Neural cell (in vitro differentiated cells): ENCODE data around the gene IRF7. TPM values are rescaled to one million over a fixed set of nuclear protein-coding genes. Genes with fewer than 3 reads are reported as not detected.

Experiments used
- H2AFZ ChIP-seq: fragments of 200-600, 300-800 bp; sonication (generic), shearing (Covaris generic); 2 replicates; pipeline ENCODE4 v1.6.0; 2014; ENCODE audit warnings: low read depth, mild to moderate bottlenecking, antibody characterized with exemption, low read length, moderate library complexity
- H3F3A ChIP-seq: fragments of 200-600 bp; shearing (Covaris generic); 2 replicates; pipeline ENCODE4 v1.6.1; 2016; ENCODE audit warnings: mild to moderate bottlenecking, moderate library complexity, mixed read lengths, antibody characterized with exemption, low read length; ENCODE audit not compliant: insufficient read depth, poor library complexity, severe bottlenecking
- H3K27ac ChIP-seq: fragments of 200-600, 300-800 bp; sonication (generic), shearing (Covaris generic); 2 replicates; pipeline ENCODE4 v1.5.1; 2014; ENCODE audit warnings: mild to moderate bottlenecking, low read length, moderate library complexity
- H3K27me3 ChIP-seq: fragments of 300-800, 200-600 bp; sonication (generic), shearing (Covaris generic); 2 replicates; pipeline ENCODE4 v1.6.0; 2014; ENCODE audit warnings: mild to moderate bottlenecking, low read depth, low read length, moderate library complexity; ENCODE audit not compliant: insufficient read depth
- H3K36me3 ChIP-seq: fragments of 300-800, 200-600 bp; sonication (generic), shearing (Covaris generic); 2 replicates; pipeline ENCODE4 v1.5.1; 2014; ENCODE audit warnings: mild to moderate bottlenecking, antibody characterized with exemption, low read length, moderate library complexity; ENCODE audit not compliant: insufficient read depth
- H3K4me2 ChIP-seq: fragments of 300-800, 200-600 bp; sonication (generic), shearing (Covaris generic); 2 replicates; pipeline ENCODE4 v1.6.0; 2014; ENCODE audit warnings: mild to moderate bottlenecking, low read length
- H3K4me3 ChIP-seq: fragments of 300-800, 200-600 bp; sonication (generic), shearing (Covaris generic); 2 replicates; pipeline ENCODE4 v1.5.1; 2014; ENCODE audit warnings: mild to moderate bottlenecking, low read length, moderate library complexity
- H3K79me2 ChIP-seq: fragments of 200-600 bp; shearing (Covaris generic); replicated peaks from 2 replicates; pipeline ENCODE4 v1.6.0; 2014; ENCODE audit warnings: mild to moderate bottlenecking, low read length, moderate library complexity; ENCODE audit not compliant: insufficient read depth
- H3K9ac ChIP-seq: fragments of 300-800, 200-600 bp; sonication (generic), shearing (Covaris generic); 2 replicates; pipeline ENCODE4 v1.6.1; 2016; ENCODE audit warnings: mild to moderate bottlenecking, low read length, mixed read lengths
- H3K9me2 ChIP-seq: fragments of 200-600 bp; shearing (Covaris generic); 2 replicates; pipeline ENCODE4 v1.6.1; 2016; ENCODE audit warnings: mild to moderate bottlenecking, low read length, mixed read lengths; ENCODE audit not compliant: insufficient read depth
- H3K9me3 ChIP-seq: fragments of 200-600, 300-800 bp; sonication (generic), shearing (Covaris generic); 2 replicates; pipeline ENCODE4 v1.6.1; 2016; ENCODE audit warnings: mild to moderate bottlenecking, mixed run types, low read length, moderate library complexity, mixed read lengths
- H4K20me1 ChIP-seq: fragments of 200-600 bp; shearing (Covaris generic); 2 replicates; pipeline ENCODE4 v1.6.1; 2016; ENCODE audit warnings: mild to moderate bottlenecking, mixed run types; ENCODE audit not compliant: insufficient read depth
- CTCF ChIP-seq: fragments of 450-650 bp; IDR thresholded peaks from 2 replicates; pipeline ENCODE4 v1.5.1; 2014; ENCODE audit warnings: antibody characterized with exemption, mild to moderate bottlenecking, moderate library complexity; ENCODE audit not compliant: poor library complexity, severe bottlenecking
- EP300 ChIP-seq: fragments of 450-650 bp; conservative IDR thresholded peaks from 2 replicates; pipeline ENCODE4 v1.6.1; 2014; ENCODE audit warnings: antibody characterized with exemption, mild to moderate bottlenecking, moderate library complexity; ENCODE audit not compliant: poor library complexity, severe bottlenecking
- EZH2 ChIP-seq: fragments of 200-600, 300-800 bp; shearing (Covaris generic), sonication (generic); IDR thresholded peaks from 2 replicates; pipeline ENCODE4 v1.6.1; 2014; ENCODE audit warnings: antibody characterized with exemption, low read length, borderline replicate concordance, mild to moderate bottlenecking; ENCODE audit not compliant: insufficient read depth, poor library complexity, severe bottlenecking
- MXI1 ChIP-seq: fragments of 450-650 bp; conservative IDR thresholded peaks from 2 replicates; pipeline ENCODE4 v1.6.1; 2014; ENCODE audit warnings: antibody characterized with exemption, mild to moderate bottlenecking; ENCODE audit not compliant: poor library complexity, severe bottlenecking
- POLR2AphosphoS5 ChIP-seq: IDR thresholded peaks from 2 replicates; pipeline ENCODE4 v1.6.1; 2012
- RAD21 ChIP-seq: fragments of 450-650 bp; conservative IDR thresholded peaks from 2 replicates; pipeline ENCODE4 v1.6.1; 2014; ENCODE audit warnings: antibody characterized with exemption, mild to moderate bottlenecking, moderate library complexity
- REST ChIP-seq: IDR thresholded peaks from 2 replicates; pipeline ENCODE4 v1.6.1; 2012; ENCODE audit warnings: borderline replicate concordance
- SMC3 ChIP-seq: fragments of 450-650 bp; conservative IDR thresholded peaks from 2 replicates; pipeline ENCODE4 v1.6.1; 2014; ENCODE audit warnings: antibody characterized with exemption, mild to moderate bottlenecking, moderate library complexity; ENCODE audit not compliant: poor library complexity
- TAF1 ChIP-seq: IDR thresholded peaks from 2 replicates; pipeline ENCODE4 v1.6.1; 2012; ENCODE audit warnings: low read depth
- polyA plus RNA-seq: library from polyadenylated mRNA; depleted of rRNA; stranded (reverse); fragments of >200 nt; gene quantifications from 2 replicates; pipeline ENCODE4 v1.2.3, GENCODE V29; 2014

Gene IRF7
- polyA plus RNA-seq, 1 donor from 2014 or later: 1.1 TPM

GRCh38 chr11:636511-637332 is 21.0 kb upstream of the IRF7 start, which contains the start of gene DRD4:
Gene DRD4 (plus strand): TSS chr11:637269. CDS start chr11:637305, 36 bp downstream.
- Histone ChIP-seq H2AFZ (no peak within 1 kb of the TSS), H3K9me3 (no peaks in the 10 kb centered on the region), H3K27me3 (peaks cover 31% of the 10 kb centered on the region), H4K20me1 (peaks cover 12% of the 10 kb centered on the region), H3K9me2 (no peaks in the 10 kb centered on the region), H3K79me2 (no peaks in the 10 kb centered on the region), H3K27ac (no peak within 1 kb of the TSS), H3K4me2 (no peak within 1 kb of the TSS), H3K9ac (peak within 1 kb of the TSS; percentile 9), H3K36me3 (no peaks in the 10 kb centered on the region), H3K4me3 (peak within 1 kb of the TSS; percentile 34), H3F3A (no peaks in the 10 kb centered on the region)
- TF ChIP-seq CTCF (no peak), TAF1 (no peak), REST (no peak), MXI1 (no peak), RAD21 (no peak), EP300 (no peak), POLR2AphosphoS5 (peak; percentile 18), EZH2 (no peak)

DNA sequence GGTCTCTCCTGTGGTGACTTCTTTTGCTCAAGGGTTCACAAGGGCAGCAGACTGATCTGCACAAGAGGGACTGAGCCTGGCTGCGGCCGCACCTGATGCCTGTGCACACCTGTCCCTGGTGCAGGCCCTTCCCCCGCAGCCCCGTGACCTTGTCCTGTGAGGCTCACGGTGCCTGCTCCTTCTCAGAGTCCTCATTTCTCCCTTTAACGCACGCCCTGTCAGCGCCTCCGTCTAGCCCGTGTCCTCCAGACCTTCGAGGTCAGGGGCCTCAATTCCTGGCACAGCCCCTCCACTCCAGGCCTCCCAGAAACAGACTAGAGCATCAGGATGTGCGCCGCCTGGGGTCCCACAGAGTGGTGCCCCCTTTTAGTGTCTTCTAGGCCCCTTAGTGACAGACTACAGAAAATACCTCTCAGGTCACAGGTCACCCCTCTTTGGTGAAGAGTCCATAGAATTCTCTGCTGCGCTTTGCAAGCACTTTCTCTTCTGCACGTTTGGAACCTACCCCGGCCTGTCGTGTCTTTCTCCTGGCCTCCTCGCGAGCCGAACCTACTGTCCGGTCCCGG is 20.3 kb upstream of the IRF7 start:
- H3K27ac ChIP-seq: no peak overlapping the region
- no peak overlapping the region for H2AFZ ChIP-seq
- peaks cover 12% of the 10 kb centered on the region for H4K20me1 ChIP-seq
- H3K27me3 ChIP-seq: peaks cover 31% of the 10 kb centered on the region
- no peak overlapping the region for H3K4me2 ChIP-seq
- no peak for TF ChIP-seq CTCF
- no peak for TF ChIP-seq RAD21
- TF ChIP-seq MXI1: no peak
- no peak for TF ChIP-seq EP300
- no peak for TF ChIP-seq TAF1
- no peak for TF ChIP-seq POLR2AphosphoS5
- TF ChIP-seq SMC3: no peak
- TF ChIP-seq REST: no peak
- no peak for TF ChIP-seq EZH2
- no peaks in the 10 kb centered on the region for H3K9me3 ChIP-seq
- H3K4me3 ChIP-seq: no peak overlapping the region
- H3K9me2 ChIP-seq: no peaks in the 10 kb centered on the region
- no peaks in the 10 kb centered on the region for H3K36me3 ChIP-seq
- H3K79me2 ChIP-seq: no peaks in the 10 kb centered on the region
- no peaks in the 10 kb centered on the region for H3F3A ChIP-seq
- H3K9ac ChIP-seq: no peak overlapping the region
